ENCODE results near the gene THAP7. TPM values are rescaled to one million over a fixed set of nuclear protein-coding genes. Genes with fewer than 3 reads are reported as not detected.

Gene THAP7
- total and polyA plus RNA-seq, 2 of the 13 experiments (the other 11 are each of a cell fraction or from before 2014, with no cell fraction given): 13.0 to 25.5 TPM

DNA sequence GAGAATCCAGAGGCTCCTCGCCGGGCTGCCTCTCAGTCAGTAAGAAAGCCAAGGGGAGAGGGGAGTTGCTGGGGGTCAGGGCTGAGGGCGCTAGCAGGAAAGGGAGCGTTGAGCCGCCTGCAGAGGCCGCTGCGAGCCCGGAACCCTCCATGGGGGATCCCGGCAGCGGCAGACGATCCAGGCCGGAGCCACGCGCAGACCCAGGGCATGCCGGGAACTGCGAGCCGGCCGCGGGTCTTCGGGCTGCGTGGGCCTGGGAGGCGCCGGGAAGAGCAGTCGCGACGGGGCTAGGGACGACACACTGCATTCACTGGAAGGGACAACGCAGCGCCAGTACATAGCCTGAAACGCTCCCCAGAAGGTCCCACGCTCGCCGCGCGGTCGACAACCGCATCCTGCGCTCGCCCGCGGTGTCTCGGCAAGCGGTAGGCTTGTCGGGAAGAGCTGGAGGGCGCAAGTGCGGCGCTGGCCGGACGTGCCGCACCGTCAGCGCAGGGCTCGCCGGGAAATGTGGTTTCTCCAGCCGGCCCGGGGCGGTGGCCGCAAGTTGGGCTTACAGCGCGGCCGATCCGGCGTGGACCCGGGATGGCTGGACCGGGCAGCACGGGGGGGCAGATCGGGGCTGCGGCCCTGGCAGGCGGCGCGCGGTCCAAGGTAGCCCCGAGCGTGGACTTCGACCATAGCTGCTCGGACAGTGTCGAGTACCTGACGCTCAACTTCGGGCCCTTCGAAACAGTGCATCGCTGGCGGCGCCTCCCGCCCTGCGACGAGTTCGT, 19.9 kb downstream of the THAP7 start, which contains the start of gene LZTR1 (continued):
- TF ChIP-seq DR1 (CRISPR knock-in tag; IDR thresholded peaks at IDR 0.05): peak; percentile 72
- TF ChIP-seq HMGA1 (CRISPR knock-in tag; conservative IDR thresholded peaks at IDR 0.05): no peak
- TF ChIP-seq PHF20 (CRISPR knock-in tag; IDR thresholded peaks at IDR 0.05): peak; percentile 88
- peak; percentile 52; the same call in 1 of the 2 replicates for TF ChIP-seq ZNF839 (CRISPR knock-in tag; IDR thresholded peaks at IDR 0.05; ENCODE audit: borderline replicate concordance)
- TF ChIP-seq, protein P1, sequence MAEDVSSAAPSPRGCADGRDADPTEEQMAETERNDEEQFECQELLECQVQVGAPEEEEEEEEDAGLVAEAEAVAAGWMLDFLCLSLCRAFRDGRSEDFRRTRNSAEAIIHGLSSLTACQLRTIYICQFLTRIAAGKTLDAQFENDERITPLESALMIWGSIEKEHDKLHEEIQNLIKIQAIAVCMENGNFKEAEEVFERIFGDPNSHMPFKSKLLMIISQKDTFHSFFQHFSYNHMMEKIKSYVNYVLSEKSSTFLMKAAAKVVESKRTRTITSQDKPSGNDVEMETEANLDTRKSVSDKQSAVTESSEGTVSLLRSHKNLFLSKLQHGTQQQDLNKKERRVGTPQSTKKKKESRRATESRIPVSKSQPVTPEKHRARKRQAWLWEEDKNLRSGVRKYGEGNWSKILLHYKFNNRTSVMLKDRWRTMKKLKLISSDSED (CRISPR knock-in tag; IDR thresholded peaks at IDR 0.05): no peak
- TF ChIP-seq IRX3 (CRISPR knock-in tag; IDR thresholded peaks at IDR 0.05; ENCODE audit: borderline replicate concordance, low read depth): peak; percentile 95
- TF ChIP-seq ZNF747 (CRISPR knock-in tag; IDR thresholded peaks at IDR 0.05; ENCODE audit: borderline replicate concordance): peak; percentile 96; the same call in 1 of the 2 replicates
- TF ChIP-seq MLLT10 (CRISPR knock-in tag; IDR thresholded peaks at IDR 0.05): 0 out of 2 replicates have a peak, but pooled peaks have one; percentile 79
- TF ChIP-seq, protein P2, sequence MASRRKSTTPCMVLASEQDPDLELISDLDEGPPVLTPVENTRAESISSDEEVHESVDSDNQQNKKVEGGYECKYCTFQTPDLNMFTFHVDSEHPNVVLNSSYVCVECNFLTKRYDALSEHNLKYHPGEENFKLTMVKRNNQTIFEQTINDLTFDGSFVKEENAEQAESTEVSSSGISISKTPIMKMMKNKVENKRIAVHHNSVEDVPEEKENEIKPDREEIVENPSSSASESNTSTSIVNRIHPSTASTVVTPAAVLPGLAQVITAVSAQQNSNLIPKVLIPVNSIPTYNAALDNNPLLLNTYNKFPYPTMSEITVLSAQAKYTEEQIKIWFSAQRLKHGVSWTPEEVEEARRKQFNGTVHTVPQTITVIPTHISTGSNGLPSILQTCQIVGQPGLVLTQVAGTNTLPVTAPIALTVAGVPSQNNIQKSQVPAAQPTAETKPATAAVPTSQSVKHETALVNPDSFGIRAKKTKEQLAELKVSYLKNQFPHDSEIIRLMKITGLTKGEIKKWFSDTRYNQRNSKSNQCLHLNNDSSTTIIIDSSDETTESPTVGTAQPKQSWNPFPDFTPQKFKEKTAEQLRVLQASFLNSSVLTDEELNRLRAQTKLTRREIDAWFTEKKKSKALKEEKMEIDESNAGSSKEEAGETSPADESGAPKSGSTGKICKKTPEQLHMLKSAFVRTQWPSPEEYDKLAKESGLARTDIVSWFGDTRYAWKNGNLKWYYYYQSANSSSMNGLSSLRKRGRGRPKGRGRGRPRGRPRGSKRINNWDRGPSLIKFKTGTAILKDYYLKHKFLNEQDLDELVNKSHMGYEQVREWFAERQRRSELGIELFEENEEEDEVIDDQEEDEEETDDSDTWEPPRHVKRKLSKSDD (CRISPR knock-in tag; IDR thresholded peaks at IDR 0.05; ENCODE audit: low read depth): peak; percentile 37; the same call in 1 of the 2 replicates
- TF ChIP-seq SOX13 (IDR thresholded peaks at IDR 0.05): no peak
- peak in 1 of 2 experiments; percentile 27; a peak in 2 of 4 replicates for TF ChIP-seq SOX13 (CRISPR knock-in tag; conservative IDR thresholded peaks at IDR 0.05 in 1 of 2, IDR thresholded peaks at IDR 0.05 in 1 of 2)
- peak; percentile 86; the same call in 1 of the 2 replicates for TF ChIP-seq PAWR (CRISPR knock-in tag; IDR thresholded peaks at IDR 0.05; ENCODE audit: borderline replicate concordance)
- no peak for TF ChIP-seq SRSF1 (optimal IDR thresholded peaks at IDR 0.05; ENCODE audit: low read depth, low read length)
- no peak for TF ChIP-seq NFIC (IDR thresholded peaks at IDR 0.05; ENCODE audit: low read length)
- peak; percentile 97 for TF ChIP-seq IKZF4 (CRISPR knock-in tag; IDR thresholded peaks at IDR 0.05; ENCODE audit: borderline replicate concordance, low read depth, not compliant biosample characterization)
- peak; percentile 88 for TF ChIP-seq ZNF274 (CRISPR knock-in tag; IDR thresholded peaks at IDR 0.05)
- TF ChIP-seq ZNF598 (CRISPR knock-in tag; IDR thresholded peaks at IDR 0.05; ENCODE audit: borderline replicate concordance): peak; percentile 95
- TF ChIP-seq, protein P3, sequence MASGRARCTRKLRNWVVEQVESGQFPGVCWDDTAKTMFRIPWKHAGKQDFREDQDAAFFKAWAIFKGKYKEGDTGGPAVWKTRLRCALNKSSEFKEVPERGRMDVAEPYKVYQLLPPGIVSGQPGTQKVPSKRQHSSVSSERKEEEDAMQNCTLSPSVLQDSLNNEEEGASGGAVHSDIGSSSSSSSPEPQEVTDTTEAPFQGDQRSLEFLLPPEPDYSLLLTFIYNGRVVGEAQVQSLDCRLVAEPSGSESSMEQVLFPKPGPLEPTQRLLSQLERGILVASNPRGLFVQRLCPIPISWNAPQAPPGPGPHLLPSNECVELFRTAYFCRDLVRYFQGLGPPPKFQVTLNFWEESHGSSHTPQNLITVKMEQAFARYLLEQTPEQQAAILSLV (CRISPR knock-in tag; IDR thresholded peaks at IDR 0.05; ENCODE audit: borderline replicate concordance): peak; percentile 78; the same call in 1 of the 2 replicates
- TF ChIP-seq, protein P4, sequence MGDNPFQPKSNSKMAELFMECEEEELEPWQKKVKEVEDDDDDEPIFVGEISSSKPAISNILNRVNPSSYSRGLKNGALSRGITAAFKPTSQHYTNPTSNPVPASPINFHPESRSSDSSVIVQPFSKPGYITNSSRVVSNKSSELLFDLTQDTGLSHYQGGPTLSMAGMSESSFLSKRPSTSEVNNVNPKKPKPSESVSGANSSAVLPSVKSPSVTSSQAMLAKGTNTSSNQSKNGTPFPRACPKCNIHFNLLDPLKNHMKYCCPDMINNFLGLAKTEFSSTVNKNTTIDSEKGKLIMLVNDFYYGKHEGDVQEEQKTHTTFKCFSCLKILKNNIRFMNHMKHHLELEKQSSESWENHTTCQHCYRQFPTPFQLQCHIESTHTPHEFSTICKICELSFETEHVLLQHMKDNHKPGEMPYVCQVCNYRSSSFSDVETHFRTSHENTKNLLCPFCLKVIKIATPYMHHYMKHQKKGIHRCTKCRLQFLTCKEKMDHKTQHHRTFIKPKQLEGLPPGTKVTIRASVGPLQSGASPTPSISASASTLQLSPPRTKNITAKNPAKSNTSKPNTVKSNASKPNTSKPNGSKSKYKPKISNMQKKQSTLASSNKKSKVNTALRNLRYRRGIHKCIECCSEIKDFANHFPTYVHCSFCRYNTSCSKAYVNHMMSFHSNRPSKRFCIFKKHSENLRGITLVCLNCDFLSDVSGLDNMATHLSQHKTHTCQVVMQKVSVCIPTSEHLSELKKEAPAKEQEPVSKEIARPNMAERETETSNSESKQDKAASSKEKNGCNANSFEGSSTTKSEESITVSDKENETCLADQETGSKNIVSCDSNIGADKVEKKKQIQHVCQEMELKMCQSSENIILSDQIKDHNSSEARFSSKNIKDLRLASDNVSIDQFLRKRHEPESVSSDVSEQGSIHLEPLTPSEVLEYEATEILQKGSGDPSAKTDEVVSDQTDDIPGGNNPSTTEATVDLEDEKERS (CRISPR knock-in tag; IDR thresholded peaks at IDR 0.05): peak; percentile 91
